Epidermal melanocyte (primary cell): ENCODE data around the gene UPK2.
"Not testable (repeated sequence)": the region's sequence is repeated elsewhere in the genome, so short reads cannot be mapped to it uniquely, and the experiment has no call there.

ENCODE experiments used
- DNase-seq: peaks from one replicate; pipeline ENCODE4 v3.0.0; 2011; ENCODE audit warnings: low spot score; ENCODE audit not compliant: insufficient read length

Gene UPK2

DNA sequence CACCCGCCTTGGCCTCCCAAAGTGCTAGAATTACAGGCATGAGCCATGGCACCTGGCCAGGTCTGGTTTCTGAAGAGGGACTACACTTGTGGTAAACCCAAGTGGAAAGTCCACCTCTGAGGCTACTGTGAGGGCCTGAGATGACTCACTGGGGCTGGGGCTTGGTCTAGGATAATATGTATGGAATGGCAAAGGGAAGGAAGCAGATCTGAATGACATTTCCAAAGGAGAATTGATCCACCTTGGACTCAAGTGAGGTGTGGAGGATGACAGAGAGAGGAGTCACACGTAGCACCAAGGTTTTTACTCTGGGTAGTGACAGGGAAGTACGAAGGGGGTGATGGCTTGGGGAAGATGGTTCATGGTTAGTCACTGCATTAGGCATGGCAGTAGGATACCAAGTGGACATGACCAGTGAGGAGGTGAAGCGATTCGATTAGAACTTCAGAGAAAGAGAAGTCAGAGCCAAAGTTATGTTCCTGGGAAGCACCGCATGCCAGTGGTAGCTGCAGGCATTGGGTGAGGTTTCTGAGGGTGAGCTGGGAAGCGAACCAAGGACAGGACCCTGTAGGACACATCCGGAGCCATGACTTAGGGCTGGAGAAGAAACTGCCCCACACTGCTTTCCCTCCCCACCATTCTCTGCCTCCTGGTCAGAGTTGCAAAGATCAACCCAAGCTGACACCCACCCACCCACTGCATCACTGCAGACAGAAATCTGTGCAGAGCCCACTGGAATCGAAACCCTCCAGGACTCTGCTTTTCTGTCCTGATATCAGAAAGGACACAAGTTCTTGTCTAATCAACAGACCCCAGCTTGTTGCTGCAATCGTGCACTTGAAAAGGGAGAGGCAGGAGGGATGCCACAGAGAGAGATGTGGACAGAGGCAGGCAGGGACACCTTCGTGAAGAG lies 17.4 kb upstream of the UPK2 start:
- no peak for DNase-seq

DNA sequence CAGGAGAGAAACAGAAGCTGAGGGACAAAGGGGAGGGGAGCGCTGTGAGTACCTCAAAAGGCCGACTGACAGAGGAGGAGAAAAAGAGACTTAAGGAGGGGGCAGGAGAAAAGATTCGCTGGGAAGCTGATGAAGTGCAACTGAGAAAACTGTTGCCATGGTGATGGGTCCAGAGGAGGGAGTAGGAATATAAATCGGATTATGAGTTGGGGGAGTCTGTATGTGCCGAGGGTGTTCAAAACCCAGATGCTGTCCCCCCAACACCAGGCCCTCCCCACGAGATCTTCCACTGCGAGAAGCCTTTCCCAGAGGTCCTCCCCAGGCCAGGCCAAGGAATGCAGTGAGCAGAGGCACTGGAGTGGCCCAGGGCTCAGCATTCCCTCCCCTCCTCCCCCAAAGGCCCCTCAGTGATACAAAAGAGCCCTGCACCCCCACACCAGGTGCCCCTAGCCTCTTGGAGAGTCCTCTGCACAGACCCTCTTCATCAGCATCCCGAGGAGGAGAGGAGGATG lies 16.6 kb upstream of the UPK2 start:
- DNase-seq, result no peak

DNA sequence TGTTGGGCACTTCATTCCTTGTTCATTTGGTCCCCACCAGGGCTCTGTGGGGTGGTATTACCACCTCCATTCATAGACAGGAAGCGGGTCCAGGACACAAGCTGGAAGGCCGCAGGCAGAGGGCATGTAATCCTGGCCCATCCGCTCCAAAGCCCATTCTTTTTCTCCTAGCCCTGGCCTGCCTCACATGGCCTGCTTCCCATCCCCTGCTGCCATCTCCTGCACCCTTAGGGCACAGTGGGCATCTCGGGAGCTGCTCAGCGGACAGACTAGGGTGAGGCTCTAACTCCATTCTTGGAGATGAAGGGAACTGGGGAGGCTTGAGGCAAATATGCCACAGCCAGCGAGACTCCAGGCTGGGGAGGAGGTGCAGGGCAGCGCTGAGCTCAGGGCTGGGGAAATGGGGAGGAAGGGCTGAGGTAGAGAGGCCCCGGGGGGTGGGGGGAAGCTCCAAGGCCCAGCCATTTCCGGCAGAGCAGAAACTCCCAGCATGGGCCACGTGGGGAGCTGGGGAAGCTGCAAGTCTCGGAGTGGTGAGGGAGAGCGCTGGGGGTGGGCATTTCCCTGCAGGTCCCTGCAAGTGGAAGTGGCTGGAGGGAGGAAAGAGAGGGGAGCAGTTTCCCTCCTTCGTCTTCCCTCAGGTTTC lies 16.0 kb upstream of the UPK2 start:
- no peak for DNase-seq

DNA sequence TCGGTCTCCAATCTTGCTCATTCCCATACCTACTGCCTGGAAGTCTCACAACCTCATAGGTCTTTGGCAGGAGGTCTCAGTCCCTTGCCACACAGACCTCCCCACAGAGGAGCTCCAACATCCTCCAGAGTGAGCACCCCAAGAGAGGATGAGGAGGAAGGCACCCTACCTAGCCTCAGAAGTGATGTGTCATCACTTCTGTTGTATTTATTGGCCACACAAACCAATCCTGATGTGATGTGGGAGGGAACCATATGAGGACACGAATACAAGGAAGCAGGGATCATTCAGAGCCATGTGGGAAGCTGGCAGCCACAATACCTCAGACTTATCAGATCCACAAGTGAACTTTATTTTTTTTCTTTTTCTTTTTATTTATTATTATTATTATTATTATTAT lies 9.0 kb upstream of the UPK2 start:
- no peak for DNase-seq

DNA sequence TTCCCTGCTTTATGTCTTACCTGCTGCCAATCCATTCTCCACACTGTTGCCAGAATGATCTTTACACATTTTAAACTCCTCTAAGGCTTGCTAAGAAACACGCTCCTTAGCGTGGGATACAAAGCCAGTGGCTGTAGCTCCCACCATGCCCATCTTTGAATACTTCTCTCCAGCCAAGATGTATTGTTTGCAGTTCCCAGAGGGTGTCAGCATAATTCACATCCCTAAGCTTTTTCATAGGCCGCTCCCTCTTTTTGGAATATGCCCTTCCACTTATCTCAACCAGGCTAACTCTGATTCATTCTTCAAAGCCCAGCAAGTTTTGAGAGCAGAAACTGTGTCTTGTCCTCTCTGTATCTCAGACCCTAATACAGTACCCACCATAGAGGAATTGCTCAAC lies 8.1 kb upstream of the UPK2 start:
- DNase-seq, result no peak

DNA sequence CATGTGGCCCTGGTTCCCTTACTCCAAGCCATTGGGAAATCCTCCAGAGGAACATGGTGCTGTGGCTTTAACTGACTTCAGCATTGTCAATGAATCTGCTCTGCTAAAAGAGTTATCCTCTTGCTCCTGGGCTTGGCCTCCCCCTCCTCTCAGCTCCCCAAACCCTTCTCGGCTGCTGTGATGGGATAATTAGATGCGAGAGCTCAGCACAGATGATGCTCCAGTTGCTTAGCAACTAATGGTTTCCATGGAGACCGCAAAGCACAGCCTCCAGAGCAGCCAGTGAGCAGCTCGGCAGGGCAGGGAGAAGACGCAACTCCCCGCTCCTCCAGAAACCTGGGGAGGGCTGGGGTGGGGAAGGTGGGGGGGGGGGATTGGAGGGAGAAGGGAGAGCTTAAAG lies 2.8 kb upstream of the UPK2 start:
- no peak for DNase-seq

DNA sequence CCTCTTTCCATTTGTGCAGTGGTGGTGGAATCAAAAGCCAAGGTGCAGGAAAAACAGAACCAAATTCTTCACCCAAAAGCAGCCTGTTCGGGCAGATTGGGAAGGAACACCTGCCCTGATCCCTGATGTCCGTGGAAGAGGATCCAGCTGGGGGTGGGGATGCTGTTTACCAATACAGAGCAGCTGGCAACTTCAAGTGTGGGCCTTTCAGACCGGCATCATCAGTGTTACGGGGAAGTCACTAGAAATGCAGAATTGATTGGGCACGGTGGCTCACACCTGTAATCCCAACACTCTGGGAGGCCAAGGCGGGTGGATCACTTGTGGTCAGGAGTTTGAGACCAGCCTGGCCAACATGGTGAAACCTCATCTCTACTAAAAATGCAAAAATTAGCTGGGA lies 2.1 kb upstream of the UPK2 start:
- not testable (repeated sequence) for DNase-seq

DNA sequence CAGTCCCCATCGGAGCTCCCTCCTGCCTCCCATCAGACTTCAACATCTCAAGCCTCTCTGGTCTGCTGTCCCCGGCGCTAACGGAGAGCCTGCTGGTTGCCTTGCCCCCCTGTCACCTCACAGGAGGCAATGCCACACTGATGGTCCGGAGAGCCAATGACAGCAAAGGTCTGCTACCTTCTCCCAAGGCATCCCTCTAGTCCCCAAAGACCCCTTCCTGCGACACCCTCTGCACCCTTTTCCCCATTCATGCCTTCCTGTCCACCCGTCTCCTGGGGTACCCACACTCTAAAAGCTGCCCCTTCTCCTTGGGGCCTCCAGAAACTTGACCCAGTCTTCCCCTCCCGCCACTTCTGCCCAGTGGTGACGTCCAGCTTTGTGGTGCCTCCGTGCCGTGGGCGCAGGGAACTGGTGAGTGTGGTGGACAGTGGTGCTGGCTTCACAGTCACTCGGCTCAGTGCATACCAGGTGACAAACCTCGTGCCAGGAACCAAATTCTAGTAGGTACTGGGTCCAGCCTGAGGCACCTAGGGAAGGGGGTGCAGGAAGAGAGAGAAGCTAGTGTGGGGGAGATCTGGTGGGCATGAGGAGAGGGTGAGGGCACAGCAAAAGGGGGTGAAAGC lies 860 bp downstream of the UPK2 start:
- no peak for DNase-seq

DNA sequence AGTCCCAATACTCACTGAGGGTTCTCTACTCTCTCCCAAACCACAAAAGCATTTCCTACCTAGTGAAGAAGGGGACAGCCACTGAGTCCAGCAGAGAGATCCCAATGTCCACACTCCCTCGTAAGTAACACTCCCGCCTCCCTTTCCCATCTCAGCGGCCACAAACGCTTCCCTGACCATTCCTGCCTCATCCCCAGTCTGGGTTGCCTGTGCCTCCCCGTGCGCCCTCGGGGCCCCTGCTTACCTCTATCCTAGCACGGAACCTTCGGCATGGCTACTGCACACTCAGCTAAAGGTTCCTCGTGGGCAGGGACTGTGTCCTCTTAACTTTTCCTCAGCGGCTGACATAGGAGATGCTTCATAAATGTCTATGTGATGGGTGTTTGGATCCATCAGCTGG lies 1.5 kb downstream of the UPK2 start:
- DNase-seq, result no peak

DNA sequence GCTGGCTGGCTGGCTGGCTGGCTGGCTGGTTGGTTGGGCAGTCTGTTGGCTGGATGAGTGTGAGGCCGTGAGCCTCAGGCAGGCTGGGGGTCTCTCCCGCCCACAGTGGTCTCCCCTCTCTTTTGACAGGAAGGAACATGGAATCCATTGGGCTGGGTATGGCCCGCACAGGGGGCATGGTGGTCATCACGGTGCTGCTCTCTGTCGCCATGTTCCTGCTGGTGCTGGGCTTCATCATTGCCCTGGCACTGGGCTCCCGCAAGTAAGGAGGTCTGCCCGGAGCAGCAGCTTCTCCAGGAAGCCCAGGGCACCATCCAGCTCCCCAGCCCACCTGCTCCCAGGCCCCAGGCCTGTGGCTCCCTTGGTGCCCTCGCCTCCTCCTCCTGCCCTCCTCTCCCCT lies 1.9 kb downstream of the UPK2 start:
- no peak for DNase-seq

DNA sequence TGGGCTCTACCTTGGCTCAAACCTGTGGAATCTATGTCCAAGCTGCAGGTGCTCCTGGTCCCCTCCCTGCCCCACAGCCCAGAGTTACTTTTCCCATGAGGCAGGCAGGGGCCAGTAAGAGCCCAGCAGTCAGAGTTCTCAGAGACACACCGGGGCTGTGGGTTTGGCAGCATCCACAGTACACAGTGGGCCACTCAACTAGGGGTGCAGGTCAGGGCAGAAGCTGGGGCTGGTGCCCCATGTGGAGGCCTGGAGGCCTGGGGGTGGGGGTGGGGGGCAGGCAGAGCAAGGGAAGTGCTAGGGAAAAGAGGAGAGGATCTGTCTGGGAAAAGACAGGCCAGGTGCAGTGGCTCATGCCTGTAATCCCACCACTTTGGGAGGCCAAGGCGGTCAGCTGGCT lies 2.5 kb downstream of the UPK2 start:
- no peak for DNase-seq

DNA sequence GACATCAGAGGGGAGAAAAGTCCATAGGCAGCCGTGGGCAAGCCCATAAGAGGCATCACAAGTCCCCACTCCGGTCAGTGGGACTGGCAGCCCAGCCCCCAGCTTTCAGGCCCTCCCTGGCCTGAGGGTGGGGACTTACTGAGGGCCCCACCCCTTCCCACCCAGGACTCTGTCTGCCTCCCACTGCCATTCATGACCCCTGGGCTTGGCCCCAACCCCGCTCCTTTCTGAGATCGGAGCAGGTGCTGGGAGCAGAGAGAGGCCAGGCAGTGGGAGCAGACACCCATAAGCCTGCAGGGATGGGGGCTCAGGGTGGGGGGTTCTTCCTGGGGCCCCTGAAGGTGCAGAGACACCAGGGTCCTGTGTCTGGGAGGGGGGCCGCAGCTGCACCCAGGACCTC lies 5.1 kb downstream of the UPK2 start:
- no peak for DNase-seq

DNA sequence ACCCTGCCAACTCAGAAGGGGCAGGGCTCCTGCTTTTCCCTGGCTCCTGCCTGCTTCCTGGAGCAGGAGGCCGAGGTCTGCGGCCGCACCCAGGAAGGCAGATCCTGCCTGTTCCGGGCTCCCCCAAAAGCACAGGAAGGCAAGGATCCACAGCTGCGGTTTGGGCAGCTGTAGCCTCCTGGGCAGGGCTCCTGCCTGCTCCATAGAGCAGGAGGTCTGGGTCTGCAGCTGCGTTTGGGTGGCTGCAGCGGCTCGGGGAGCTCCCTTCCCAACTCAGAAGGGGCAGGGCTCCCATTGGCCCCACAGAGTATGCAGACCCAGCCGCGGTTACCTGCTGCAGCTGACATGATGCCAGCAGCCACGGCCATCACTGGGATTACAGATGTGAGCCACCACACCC lies 5.5 kb downstream of the UPK2 start:
- DNase-seq, result no peak

DNA sequence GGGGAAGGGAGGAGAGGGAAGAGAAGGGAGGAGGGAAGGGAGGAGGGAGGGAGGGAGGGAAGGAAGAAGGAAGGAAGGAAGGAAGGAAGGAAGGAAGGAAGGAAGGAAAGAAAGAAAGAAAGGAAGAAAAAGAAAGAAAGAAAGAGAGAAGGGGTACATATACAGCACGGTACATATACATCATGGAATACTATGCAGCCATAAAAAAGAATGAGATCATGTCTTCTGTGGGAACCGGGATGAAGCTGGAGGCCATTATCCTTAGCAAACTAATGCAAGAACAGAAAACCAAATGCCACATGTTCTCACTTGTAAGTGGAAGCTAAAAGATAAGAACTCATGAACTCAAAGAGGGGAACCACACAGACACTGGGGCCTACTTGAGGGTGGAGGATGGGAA lies 13.4 kb downstream of the UPK2 start:
- not testable (repeated sequence) for DNase-seq

DNA sequence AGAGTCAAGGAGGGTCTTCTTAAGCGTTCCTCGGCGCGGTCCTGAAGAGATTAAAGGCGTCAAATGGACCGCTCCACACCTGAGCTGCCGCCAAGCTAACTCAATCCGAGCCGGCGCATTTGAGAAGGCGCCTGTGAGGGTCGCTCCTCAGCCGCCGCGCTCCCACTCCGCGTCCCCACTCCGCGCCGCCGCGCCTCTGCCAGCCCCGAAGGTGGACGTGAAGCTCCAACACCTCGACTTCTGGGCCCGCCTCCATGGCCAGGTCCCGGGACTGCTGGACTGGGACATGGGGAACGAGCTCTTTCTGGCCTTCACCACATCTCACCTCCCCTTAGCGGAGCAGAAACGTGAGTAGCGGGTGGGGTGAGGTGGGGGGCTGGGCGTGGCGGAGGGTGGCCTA lies 15.5 kb downstream of the UPK2 start, which contains the start of gene FOXR1:
FOXR1 (plus strand) TSS at position 116 of the 400 bp plus-strand sequence; CDS start at position 287, 171 bp downstream.
- no peak for DNase-seq

DNA sequence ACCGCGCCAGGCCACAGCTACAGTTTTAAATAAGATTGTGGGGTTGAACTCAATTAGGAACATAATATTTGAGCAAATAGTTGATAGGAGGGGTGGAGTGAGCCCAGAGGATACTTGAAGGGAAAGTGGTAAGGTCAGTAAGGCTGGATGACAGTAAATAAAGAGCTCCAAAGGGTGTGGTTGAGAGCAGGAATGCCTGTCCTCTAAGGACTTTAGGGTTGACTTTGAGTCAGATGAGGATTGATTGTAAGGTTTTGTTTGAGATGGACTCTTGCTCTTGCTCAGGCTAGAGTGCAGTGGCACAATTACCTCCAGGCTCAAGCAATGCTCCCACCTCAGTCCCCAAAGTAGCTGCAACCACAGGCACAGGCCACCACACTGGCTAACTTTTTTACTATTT lies 17.9 kb downstream of the UPK2 start:
- DNase-seq, result no peak

DNA sequence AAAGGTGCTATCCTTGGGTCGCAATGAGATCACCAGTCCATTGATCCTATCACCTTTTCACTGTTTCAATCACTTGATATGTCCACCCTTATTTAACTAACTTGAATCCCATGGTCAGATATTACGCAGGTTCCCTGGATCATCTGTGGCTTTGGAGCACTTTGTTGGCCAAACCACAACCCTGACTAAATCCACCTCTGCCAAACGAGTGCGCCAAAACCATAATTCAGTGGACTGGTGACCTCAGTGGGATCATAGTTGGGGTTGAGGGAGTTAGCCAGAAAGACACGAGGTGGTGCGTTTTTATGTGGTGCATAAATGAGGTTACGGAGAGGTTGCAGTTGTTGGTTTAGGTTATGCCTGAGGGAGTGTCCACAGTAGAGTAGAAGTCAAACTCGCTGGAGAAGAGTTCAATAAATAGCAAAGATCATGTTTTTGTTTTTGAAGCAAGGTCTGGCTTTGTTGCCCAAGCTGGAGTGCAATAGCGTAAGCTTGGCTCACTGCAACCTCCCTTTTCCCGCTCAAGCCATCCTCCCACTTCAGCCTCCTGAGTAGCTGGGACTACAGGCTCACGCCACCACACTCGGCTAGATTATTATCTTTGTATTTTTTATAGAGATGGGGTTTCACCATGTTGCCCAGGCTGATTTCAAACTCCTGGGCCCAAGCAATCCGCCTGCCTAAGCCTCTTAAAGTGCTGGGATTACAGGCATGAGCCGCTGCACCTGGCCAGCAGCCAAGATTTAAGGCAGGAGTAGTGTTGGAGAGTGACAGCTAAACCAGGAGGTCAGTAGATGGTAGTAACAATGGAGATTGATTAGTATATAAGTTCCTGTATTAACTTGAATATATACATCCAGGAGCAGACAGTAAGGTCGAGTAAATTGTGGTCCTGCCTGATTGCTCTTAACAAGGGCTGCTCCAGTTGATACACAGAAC lies 19.9 kb downstream of the UPK2 start:
- no peak for DNase-seq

DNA sequence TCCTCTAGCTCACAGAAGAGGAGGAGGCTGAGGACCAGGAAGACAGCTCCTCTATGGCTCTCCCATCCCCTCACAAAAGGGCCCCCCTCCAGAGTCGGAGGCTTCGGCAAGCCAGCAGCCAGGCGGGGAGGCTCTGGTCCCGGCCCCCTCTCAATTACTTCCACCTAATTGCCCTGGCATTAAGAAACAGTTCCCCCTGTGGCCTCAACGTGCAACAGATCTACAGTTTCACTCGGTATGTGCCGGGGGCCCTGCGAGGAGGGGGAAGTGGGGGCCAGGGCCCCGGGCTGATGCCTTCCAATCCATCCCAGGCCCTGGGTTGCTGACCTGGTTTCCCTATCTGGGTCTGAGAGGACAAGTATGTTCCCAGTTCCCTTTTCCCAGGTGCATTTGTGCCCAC lies 23.3 kb downstream of the UPK2 start:
- no peak for DNase-seq

DNA sequence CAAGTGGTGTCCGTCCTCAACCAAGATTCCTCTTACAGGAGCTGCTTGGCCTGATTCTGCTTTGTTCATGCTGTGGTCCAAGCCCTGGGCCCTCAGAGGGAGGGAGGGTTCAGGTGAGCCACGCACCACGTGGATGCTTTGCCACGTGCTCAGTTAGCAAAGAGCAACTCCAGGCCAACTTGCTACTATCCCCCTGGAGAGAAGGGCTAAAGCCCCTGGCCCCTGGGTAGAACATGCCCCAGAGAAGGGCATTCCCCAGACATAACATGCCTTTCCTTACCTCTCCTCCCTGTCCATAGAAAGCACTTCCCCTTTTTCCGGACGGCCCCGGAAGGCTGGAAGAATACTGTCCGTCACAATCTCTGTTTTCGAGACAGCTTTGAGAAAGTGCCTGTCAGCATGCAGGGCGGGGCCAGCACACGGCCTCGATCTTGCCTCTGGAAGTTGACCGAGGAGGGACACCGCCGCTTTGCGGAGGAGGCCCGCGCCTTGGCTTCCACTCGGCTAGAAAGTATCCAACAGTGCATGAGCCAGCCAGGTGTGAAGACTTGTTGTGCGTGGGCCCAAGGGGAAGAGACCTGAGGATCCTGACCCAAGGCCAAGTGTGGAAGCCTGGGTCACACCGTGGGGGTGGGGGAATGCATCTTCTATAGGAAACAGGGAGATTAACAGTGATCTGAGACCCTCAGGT lies 24.2 kb downstream of the UPK2 start:
- no peak for DNase-seq

DNA sequence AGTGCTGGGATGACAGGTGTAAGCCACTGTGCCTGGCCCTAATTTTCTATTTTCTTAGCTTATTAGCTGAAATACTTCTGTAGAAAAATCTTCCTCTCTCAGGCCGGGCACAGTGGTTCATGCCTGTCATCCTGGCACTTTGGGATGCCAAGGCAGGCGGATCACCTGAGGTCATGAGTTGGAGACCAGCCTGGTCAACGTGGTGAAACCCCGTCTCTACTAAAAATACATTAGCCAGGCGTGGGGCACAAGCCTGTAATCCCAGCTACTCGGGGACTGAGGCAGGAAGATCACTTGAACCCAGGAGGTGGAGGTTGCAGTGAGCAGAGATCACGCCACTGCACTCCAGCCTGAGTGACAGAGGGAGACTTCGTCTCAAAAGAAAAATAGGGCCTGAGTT lies 28.2 kb downstream of the UPK2 start:
- not testable (repeated sequence) for DNase-seq
